ENCODE measurements around the gene CFAP65.

The CFAP65 gene

DNA sequence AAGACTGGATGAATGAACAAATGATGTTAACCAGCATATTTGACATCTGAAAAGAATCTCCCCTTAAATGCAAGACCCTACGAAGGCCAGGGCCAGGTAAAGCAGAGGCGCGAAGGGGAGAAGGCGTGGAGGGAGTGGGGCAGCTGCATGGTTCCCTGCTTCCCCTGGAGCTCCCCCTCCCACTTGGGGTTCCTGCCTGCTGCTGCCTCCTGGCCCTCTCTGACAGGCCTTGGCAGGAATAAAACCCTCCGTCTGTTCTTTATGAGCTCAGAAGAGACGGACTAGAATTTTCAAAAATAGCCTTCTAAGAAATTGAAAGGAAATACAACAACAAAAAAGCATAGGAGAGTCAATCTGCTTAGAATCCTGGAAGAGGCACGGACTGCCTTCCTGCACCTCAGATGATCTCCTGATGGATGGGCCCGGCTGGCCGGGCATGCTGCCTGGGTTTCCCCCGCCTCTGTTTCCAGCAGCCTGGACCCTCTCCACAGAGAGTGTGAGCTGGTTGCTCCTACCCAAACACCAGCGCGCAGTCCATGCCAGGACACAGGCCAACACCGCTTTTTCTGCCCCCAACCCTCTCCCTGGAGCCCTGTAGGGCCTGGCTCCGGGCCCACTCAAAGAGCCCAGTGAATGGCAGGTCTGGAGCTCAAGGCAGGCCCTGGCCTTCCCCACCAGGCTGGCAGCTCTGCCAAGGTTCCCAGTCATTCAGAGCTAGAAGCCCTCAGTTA lies 23.9 kb downstream of the CFAP65 start:
- peak in 43 of 51 donors; percentile 13 to 89 (median 65) for DNase-seq

DNA sequence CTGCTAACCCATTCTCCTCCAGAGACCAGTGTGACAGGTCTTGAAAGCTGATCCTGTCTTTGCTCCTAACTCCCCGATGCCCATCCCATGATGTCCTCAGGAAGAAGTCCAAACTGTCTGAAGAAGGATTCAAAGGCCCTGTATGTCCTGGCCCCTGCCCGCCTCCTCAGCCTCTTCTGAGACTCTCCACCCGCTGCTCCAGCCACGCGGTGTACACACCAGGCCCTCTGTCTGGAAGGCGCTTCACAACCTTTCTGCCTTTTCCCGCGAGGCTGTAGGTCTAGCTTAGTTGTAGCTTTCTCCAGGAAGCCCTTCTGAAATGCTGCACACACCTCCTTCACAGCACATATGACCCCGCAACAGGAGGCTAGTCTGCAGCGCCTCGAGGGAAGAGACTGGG lies 24.6 kb downstream of the CFAP65 start:
- DNase-seq, result no peak

DNA sequence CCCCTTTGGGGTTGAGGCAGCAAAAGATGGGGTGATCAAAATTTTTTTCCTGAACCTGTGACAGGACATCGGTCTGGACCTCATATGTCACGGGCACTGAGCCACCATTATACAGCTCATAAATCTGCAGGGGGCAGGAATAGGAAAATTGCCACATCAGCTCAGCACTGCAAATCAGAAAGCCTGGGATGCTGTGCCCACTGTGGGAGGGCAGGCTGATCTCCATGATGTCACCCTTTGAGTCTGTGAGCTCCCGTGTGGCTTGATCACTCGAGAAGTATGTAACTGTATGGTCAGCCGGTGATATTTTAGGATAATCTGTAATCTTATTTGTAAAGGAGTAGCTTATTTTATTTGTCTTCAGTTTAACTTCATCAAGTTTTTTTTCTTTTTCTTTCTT lies 30.4 kb downstream of the CFAP65 start:
- no peak for DNase-seq

DNA sequence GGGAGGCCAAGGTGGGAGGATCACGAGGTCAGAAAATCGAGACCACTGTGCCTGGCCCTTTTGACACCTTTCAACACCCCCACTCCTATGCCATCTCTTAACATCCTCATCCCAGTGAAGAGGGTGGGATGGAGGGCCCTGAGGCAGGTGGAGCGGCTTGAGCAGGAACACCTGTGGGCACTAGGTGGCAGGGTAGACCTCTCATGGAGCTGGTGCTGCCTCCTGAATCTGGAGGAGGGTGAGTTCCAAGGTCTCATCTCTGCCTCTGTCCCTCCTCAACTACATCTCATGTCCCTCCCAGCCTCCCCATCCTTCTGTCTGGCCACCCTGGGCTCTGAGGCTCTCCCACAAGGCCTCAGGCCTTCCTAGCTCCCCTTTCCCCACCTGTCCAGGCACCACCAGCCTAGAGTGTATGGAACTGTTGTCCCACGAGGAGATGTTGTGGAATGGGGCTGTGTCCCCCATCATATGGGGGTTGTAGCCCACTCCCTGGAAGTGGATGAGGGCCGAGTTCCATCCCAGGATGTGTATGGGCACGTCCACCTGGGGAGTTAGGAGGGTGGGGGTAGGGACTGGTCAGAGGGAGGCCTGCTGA lies 31.1 kb downstream of the CFAP65 start:
- DNase-seq, result no peak

DNA sequence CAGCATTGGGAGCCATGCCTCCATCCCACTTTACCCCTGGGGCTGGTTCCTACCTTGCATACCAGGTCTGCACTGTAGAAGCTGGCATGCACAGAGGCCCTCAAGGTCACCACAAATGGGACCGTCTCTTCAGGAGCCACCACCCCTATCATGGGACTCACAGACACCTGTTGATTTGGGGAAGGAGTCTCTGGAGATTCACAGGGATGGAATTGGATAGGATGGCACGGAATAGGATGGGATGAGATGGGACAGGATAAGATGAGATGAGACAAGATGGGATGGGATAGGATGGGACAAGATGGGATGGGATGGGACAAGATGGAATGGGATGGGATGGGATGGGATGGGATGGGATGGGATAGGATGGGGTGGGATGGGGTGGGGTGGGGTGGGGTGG lies 32.0 kb downstream of the CFAP65 start:
- no peak for DNase-seq

DNA sequence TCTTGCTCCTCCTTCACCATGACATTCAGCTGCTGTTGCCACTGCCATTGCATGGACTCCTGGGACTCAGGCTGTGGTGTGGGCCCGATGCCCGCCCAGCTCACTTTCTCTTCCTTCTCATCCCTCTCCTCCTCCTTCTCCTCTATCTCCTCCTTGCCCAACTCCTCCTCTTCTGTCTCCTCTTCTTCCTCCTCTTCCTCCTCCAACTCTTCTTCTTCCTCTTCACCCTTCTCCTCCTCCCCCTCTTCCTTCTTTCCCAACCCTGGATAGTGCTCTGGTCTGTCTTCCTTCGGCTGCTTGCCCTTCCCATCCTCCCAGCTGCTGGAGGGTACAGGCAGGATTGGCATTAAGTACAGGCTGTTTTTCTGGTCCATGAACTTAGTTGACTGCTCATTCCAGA lies 37.3 kb downstream of the CFAP65 start:
- DNase-seq, result no peak

DNA sequence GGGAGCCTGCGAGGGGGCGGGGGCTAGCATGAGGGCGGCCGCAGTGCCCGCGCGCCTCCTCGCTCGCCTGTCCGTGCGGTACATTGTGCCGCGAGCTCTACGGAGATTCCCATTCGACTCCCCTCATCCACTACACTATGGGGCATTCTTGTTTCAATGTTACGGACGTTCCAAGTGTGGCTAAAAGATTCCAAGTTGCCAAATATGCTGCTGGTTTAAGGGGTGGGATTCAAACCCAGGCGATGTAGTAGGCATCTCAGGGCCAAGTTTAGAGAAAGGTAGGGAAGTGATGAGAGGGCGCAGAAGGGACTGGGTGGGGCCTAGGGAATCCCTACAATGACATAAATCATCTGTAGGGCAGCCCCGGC lies 38.1 kb downstream of the CFAP65 start:
- no peak for DNase-seq

DNA sequence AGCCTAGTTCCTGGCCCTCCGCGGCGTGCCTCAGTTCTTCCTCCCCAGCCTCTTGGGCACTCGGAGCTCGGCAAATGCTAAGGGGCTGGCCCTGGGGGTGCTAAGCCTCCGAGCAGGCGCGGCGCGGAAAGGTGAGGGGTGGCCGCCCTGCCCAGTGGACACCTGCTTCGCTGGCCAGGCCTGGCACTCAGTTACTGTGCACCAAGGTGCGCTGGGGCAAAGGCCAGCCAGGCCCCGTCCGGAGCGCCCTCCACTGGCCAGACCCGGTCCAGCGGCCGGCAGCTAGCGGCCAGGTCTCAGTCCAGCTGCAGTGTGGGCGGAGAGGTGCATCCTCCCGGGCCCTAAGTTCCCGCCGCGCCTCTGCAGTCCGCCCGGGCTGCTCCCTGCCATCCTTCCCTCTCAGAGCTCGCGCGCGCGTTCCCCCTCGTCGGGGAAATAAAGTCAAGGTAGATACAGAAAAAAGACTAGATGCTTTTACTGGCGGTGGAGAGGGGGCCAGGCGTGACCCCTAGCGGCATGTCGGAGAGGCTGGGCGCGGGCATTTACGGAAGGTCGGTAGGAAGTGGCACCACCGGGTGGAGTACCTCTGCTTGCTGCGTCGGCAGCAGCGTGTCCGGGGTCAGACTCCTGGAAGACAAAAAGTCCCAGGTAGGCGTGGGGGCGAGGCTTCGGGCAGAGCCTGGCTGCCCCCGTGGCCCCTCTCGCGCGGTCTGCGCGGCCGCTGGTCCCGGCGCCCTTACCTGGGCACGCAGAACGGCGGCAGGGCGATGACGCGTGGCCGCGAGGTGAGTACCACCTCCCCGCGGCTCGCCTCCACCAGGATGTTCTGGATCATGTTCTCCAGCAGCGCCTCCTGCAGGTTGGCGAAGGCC lies 38.7 kb downstream of the CFAP65 start:
- peak in 5 of 51 donors; percentile 11 to 39 (median 19) for DNase-seq

DNA sequence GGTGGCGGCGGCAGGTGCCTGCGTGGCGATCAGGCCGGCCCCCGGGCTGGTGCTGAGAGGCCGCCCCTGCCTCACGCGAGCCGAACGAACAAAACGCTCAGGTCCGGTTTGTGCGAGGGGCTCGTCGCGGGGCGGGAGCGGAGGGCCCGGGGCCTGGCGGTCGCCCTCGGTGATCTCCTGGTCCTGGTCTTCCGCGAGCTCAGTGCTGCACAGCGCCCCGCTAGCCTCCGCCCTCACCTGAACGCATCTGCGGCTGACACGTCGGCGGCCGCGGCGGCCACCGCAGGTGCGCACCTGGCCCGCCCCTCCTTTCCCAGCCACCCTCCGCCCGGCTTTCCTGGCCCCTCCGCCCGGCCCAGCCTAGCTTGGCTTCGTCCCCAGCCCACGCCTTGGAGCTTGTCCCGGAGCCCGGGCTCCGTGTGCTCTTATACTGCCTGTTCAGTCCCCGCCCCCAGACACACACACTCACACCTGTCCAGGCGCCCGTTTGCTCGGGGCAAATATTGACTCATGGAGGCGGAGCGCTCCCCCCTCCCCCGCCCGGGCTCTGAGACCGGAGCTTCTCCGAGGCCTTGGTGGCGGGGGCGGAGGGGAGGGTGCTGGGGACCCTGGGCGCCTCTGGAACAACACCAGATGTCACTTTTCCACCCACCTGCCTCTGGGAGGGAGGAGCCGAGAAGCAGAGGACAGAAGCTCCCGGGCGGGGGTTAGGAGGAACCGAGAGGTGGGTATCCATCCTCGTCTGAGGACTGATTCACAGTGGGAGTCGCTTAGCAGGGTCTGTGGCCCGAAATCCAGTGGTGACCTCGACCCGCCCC lies 39.5 kb downstream of the CFAP65 start:
- peak in 1 of 51 donors; percentile 10 for DNase-seq

DNA sequence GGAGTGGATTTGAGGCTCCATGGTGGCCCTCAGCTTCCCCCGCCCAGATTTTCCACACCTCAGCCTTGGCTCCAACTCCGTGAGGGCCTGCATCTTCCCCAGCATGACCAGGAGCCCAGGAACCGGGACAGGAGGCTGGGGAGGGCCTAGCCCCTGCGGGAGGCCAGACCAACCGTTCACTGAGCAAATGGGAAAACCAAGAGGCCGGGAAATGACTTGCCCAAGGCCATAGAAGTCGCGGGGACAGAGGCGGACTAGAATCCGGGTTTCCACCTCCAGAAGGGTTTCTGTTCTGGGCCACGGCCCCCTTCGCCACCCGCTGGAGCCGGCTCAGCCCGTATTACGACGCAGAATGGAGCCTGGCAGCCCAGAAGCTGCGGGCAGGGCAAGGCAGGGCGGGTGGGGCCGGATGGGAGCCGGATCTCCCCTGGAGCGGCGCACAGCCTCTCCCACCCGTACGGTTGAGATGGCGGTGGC lies 40.2 kb downstream of the CFAP65 start:
- no peak for DNase-seq

DNA sequence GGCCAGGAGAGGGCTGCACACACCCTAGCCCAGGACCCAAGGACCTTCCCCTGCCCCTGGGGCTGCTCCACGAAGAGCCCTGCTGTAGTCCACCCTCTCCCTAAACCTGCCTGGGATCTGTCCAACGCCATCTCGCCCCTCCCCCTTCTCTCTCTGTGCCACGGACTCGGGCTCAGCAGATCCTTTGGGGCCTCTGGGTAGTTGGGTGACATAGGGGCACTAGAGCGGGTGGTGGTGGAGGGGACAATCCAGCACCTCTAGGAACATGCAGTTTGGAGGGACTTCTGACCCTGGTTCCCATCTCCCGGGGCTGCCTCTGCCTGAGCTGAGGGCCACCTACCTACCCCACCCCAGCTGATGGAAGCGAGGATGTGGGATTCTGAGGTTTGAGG lies 40.8 kb downstream of the CFAP65 start:
- no peak for DNase-seq

DNA sequence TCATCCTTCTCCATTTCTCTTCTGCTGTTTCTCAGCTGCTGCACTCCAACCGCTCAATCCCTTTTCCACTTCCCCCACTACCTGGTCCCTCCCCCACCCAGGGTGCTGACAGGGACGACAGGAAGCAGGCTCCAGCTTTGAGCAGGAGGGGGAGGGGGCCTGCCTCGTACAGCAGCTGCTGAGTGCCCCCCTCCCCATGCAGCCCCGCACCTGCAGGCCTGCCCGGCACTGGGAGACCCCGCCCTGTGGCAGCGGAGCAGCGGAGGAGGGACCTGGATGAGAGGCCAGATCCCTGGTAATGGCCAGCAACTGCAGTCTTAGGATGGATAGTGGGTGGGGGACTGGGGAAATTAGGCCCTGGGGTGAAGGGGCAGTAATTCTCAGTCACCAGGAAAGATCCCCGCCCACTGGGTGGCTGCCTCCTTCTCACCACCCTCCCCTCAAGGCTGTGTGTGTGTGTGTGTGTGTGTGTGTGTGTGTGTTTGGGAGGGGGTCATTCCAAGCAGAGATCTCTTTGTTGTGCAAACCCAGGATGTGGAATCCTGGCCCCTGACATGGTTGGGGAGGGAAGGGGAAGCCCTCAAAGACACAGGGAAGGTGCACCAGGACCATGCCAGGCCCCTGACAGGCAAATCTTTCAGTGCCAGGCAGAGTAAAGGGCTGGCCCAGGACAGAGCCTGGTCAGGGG lies 41.3 kb downstream of the CFAP65 start:
- DNase-seq, result no peak

DNA sequence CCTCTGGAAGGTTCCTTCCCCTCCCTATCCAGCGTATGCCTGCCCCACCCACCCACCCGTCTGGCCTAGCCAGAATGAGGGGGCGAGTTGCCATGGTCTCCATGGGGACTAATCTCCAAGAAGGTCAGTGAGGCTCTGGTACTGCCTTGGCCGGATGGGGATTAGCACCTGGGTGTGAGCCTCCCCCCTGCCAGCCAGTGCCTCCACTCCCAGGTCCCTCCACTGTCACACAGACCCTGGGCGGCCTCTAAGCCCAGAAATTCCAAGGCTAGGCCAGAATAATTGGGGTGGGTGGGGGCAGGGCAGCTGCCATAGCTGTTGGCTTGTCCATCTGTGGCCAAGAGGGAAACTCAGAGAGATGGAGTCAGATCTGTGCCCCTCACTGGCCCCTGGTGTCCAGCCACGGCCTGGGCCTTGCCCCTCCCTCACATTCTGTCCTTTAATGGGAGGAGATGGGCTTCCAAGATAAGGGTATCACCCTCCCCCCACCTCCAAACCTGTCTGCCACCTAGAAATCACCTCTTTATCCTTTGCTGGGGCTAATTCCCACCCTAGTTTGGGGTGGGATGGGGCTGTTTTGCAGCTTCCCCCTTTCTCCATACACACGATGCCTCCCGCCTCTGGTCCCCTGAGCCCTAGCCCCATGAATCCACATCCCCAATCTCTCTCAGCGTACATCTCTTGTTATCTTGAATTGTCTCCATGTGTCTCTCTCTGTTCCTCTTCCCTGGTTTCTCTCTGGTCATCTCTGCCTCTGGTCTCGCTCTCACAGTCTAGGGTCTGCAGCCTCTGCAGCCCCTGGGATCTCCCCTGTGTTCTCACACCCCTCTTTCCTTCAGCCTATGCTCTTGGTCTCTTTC lies 42.1 kb downstream of the CFAP65 start:
- no peak for DNase-seq

DNA sequence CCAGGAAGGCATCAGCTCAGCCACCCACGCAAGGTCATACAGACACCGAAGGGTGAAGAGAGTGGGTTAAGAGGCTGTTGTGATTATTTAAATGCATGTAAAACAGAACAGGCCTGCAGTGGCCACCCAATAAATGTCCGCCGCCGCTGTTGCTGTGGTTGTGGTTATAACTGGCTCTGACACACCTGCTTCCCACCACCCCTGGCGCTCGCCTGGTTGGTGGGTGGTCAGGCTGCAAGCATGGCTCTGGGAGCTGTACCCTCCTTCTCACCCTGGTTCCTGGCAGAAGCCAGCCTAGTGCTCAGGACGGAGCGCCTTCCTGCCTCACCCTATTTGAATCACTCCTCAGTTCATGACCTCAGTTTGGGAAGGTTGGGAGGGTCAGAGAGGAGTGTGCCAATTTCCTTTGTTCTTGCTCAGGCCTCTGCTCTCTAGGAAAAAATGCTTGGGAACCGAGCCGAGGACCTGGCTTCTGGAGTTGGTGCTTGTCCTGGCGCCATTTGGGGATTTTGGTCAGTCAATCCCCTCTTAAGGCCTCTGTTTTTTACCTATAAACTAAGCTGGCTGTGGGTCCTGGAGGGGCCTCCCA lies 42.8 kb downstream of the CFAP65 start:
- DNase-seq, result no peak

DNA sequence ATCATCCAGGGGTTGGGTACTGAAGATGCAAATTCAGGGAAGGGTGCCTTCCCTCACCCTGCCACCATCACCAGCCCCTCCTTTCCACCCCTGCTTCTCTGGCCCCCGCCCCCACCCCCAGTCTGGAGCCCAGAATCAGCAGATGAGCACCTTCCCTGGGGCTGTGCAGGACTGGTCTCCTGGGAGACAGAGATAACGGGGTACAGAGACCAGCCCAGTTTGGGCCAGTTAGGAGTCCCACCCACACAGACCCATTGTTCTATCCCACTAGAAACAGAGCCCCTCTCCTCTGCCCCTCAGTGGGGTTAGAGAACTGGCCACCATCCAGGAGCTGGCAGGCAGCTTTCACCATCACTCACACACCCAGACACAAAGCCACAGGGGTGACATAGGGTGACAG lies 43.6 kb downstream of the CFAP65 start:
- no peak for DNase-seq

DNA sequence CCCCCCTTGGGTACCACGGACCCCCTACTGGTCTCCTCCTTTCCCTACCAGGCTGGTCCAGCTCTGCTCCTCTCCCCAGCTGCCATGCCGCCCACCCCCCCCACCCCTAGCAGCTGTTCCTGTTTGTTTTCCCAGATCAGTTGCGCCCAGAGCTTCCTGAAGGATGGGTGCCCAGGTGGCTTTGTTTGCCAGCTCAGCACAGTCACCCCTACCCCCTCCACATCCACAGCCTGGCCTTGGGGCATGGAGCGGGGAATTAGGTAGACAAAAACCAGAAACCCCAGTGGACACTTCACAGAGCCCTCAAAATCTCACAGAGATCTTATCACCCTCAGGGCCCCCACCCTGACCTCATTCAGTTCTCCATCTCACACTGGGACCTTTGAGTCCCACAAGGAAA lies 44.4 kb downstream of the CFAP65 start:
- no peak for DNase-seq

DNA sequence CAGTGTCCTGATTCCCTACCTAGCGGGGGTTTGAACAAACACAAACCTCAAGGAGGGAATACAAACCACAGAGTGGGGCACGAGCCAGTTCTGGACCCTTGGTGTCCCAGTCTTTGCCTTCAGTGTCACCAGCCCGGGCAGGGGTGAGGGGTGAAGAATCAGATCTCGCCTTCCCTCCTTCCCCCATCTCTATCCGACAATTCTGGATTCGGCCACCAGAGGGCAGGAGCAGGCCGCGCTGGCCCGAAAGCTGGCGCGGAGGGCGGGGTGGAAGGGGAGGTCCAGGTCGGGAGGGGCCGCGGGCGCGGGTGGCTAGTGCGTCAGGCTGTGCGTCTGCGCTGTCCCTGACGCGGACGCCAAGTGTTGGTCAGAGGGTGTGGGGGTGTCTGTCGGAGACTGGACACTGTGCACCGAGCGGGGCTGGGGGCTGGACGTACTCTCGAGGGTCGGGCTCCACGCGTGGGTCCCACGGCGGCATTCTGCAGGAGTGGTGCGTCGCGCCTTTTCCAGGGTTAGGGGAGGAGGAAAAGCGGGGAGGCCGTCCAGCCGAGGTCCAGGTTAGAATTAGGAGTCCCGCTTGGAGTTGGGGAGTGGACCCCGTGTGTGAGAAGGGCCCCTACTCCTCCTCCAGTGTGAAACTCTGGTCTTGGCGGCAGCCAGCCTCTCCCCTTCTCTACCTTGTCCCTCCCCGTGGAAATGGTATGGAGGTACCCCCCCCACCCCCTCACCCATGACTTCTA lies 45.2 kb downstream of the CFAP65 start:
- DNase-seq, result peak; percentile 6 to 91 (median 73)

DNA sequence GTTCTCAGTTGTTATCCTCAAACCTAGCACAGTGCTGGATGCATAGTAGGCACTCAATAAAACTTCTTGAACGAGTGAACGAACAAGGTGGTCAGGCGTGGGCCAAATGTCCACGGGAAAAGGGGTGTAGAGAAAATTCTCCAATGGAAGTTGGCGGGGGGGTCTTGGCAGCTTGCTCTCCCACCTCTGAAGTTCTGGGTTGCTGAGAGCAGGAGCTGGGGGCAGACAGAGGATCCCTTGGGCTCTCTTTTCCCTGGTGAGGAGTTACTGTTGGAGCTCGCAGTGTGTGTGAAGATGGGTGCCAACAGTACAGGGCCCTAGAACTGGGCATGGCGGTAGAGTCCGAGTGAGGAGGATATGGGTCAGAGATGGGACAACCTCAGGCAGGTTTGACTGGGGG lies 45.8 kb downstream of the CFAP65 start:
- no peak for DNase-seq

Measured in hypothalamus (tissue), 51 donors.